Measurements from ENCODE around the gene ARSB. TPM values are rescaled to one million over a fixed set of nuclear protein-coding genes. Genes with fewer than 3 reads are reported as not detected.
A peak's percentile ranks its signal among the peaks of the same experiment; 100 is the strongest.

ARSB gene
- total and polyA plus RNA-seq, 2 donors (not counting 1 experiment from before 2014, with no cell fraction given), result 10.1 to 27.7 TPM

GRCh38 chr5:78746021-78746770, 238.9 kb downstream of the ARSB start:
- Histone ChIP-seq H3K4me2 (ENCODE audit: extremely low read depth, insufficient read depth, low read length) (no peak overlapping the region), H3K79me2 (ENCODE audit: control insufficient read depth, insufficient read depth, low read length) (no peaks in the 10 kb centered on the region), H3K36me3 (ENCODE audit: control insufficient read depth, insufficient read depth, low read length) (no peaks in the 10 kb centered on the region), H3K27me3 (ENCODE audit: control insufficient read depth, insufficient read depth, low read length) (no peaks in the 10 kb centered on the region), H3K4me3 (replicated peaks in 1 of 4; ENCODE audit: control extremely low read depth in 1 of 4, insufficient read depth in 1 of 4, low read depth in 3 of 4, low read length in 4 of 4) (no peak overlapping the region), H4K20me1 (ENCODE audit: control insufficient read depth, extremely low read depth, insufficient read depth, low read length) (no peaks in the 10 kb centered on the region), H3K27ac (ENCODE audit: insufficient read depth, low read length) (no peak overlapping the region), H3K4me1 (ENCODE audit: control insufficient read depth, extremely low read depth, insufficient read depth, low read length) (peaks cover 9% of the 10 kb centered on the region), H3K9me3 (ENCODE audit: control insufficient read depth, insufficient read depth, low read depth, low read length) (no peaks in the 10 kb centered on the region), H3K9ac (ENCODE audit: insufficient read depth, low read length) (no peak overlapping the region), H2AFZ (ENCODE audit: low read length) (no peak overlapping the region)
- peak in 1 of 2 donors; percentile 74 for DNase-seq (ENCODE audit: low read depth in 2 of 2)
- TF ChIP-seq CTCF (conservative IDR thresholded peaks at IDR 0.05 in 1 of 2, IDR thresholded peaks at IDR 0.05 in 1 of 2; ENCODE audit: low read depth in 1 of 2, low read length in 2 of 2) (no peak), EZH2 (IDR thresholded peaks at IDR 0.05; ENCODE audit: low read length, missing control alignments) (no peak)

GRCh38 chr5:78744951-78745534, 240.1 kb downstream of the ARSB start:
- H2AFZ ChIP-seq (ENCODE audit: low read length), result no peak overlapping the region
- DNase-seq (ENCODE audit: low read depth in 2 of 2), result peak in 1 of 2 donors; percentile 34
- no peaks in the 10 kb centered on the region for H4K20me1 ChIP-seq (ENCODE audit: control insufficient read depth, extremely low read depth, insufficient read depth, low read length)
- peaks cover 9% of the 10 kb centered on the region for H3K4me1 ChIP-seq (ENCODE audit: control insufficient read depth, extremely low read depth, insufficient read depth, low read length)
- H3K4me3 ChIP-seq (replicated peaks in 1 of 4; ENCODE audit: control extremely low read depth in 1 of 4, insufficient read depth in 1 of 4, low read depth in 3 of 4, low read length in 4 of 4), result no peak overlapping the region
- H3K27ac ChIP-seq (ENCODE audit: insufficient read depth, low read length), result no peak overlapping the region
- TF ChIP-seq EZH2 (IDR thresholded peaks at IDR 0.05; ENCODE audit: low read length, missing control alignments) (no peak), CTCF (conservative IDR thresholded peaks at IDR 0.05 in 1 of 2, IDR thresholded peaks at IDR 0.05 in 1 of 2; ENCODE audit: low read depth in 1 of 2, low read length in 2 of 2) (no peak)
- no peak overlapping the region for H3K4me2 ChIP-seq (ENCODE audit: extremely low read depth, insufficient read depth, low read length)
- H3K36me3 ChIP-seq (ENCODE audit: control insufficient read depth, insufficient read depth, low read length), result no peaks in the 10 kb centered on the region
- no peaks in the 10 kb centered on the region for H3K79me2 ChIP-seq (ENCODE audit: control insufficient read depth, insufficient read depth, low read length)
- no peaks in the 10 kb centered on the region for H3K27me3 ChIP-seq (ENCODE audit: control insufficient read depth, insufficient read depth, low read length)
- H3K9me3 ChIP-seq (ENCODE audit: control insufficient read depth, insufficient read depth, low read depth, low read length), result no peaks in the 10 kb centered on the region
- no peak overlapping the region for H3K9ac ChIP-seq (ENCODE audit: insufficient read depth, low read length)

GRCh38 chr5:78741019-78741418, 244.1 kb downstream of the ARSB start:
- no peaks in the 10 kb centered on the region for H3K79me2 ChIP-seq (ENCODE audit: control insufficient read depth, insufficient read depth, low read length)
- H3K4me2 ChIP-seq (ENCODE audit: extremely low read depth, insufficient read depth, low read length), result no peak overlapping the region
- TF ChIP-seq CTCF (conservative IDR thresholded peaks at IDR 0.05 in 1 of 2, IDR thresholded peaks at IDR 0.05 in 1 of 2; ENCODE audit: low read depth in 1 of 2, low read length in 2 of 2) (no peak), EZH2 (IDR thresholded peaks at IDR 0.05; ENCODE audit: low read length, missing control alignments) (no peak)
- no peaks in the 10 kb centered on the region for H3K27me3 ChIP-seq (ENCODE audit: control insufficient read depth, insufficient read depth, low read length)
- no peak for DNase-seq (ENCODE audit: low read depth in 2 of 2)
- no peaks in the 10 kb centered on the region for H3K9me3 ChIP-seq (ENCODE audit: control insufficient read depth, insufficient read depth, low read depth, low read length)
- H3K9ac ChIP-seq (ENCODE audit: insufficient read depth, low read length), result no peak overlapping the region
- no peak overlapping the region for H3K27ac ChIP-seq (ENCODE audit: insufficient read depth, low read length)
- no peak overlapping the region for H2AFZ ChIP-seq (ENCODE audit: low read length)
- no peaks in the 10 kb centered on the region for H3K4me1 ChIP-seq (ENCODE audit: control insufficient read depth, extremely low read depth, insufficient read depth, low read length)
- no peaks in the 10 kb centered on the region for H4K20me1 ChIP-seq (ENCODE audit: control insufficient read depth, extremely low read depth, insufficient read depth, low read length)
- H3K4me3 ChIP-seq (replicated peaks in 1 of 4; ENCODE audit: control extremely low read depth in 1 of 4, insufficient read depth in 1 of 4, low read depth in 3 of 4, low read length in 4 of 4), result no peak overlapping the region
- H3K36me3 ChIP-seq (ENCODE audit: control insufficient read depth, insufficient read depth, low read length), result no peaks in the 10 kb centered on the region
